CD4-positive, alpha-beta T cell treated with Interleukin-6 at 100 ng/mL for 8 hours (primary cell): ENCODE data around the gene OR8U1.
"Not testable (repeated sequence)": the region's sequence is repeated elsewhere in the genome, so short reads cannot be mapped to it uniquely, and the experiment has no call there.

ENCODE experiments used
- DNase-seq: peaks from one replicate; pipeline ENCODE4 v3.0.0-alpha.2; 2020; ENCODE audit warnings: mixed read lengths, low spot score

Gene OR8U1

GRCh38 chr11:56375324-56375723 is at the start of gene OR8U1:
Gene OR8U1 (plus strand): TSS chr11:56375624. CDS start chr11:56375624, 0 bp downstream.
- DNase-seq: no peak

GRCh38 chr11:56331861-56332491 is 43.4 kb upstream of the OR8U1 start:
- no peak for DNase-seq

- DNase-seq: no peak
These were observed 42.3 kb upstream of the OR8U1 start for GRCh38 chr11:56333156-56333555.

GRCh38 chr11:56340289-56340688 is 35.1 kb upstream of the OR8U1 start:
- DNase-seq: no peak

- DNase-seq: no peak
These were observed 29.7 kb upstream of the OR8U1 start, which contains the start of gene OR8K1 for GRCh38 chr11:56345739-56346138. Gene OR8K1 (plus strand): TSS chr11:56346039. CDS start chr11:56346039, 0 bp downstream.

GRCh38 chr11:56353991-56354390 is 21.4 kb upstream of the OR8U1 start, which contains the start of gene OR8J1:
Gene OR8J1 (plus strand): TSS chr11:56354291. CDS start chr11:56360247, 5,956 bp downstream.
- no peak for DNase-seq

- DNase-seq: no peak
These were observed 4.7 kb downstream of the OR8U1 start for GRCh38 chr11:56380120-56380519.

GRCh38 chr11:56394381-56394780 is 19.0 kb downstream of the OR8U1 start:
- no peak for DNase-seq

GRCh38 chr11:56396047-56396446 is 20.6 kb downstream of the OR8U1 start:
- DNase-seq: no peak

GRCh38 chr11:56401858-56402461 is 26.5 kb downstream of the OR8U1 start:
- DNase-seq: not testable (repeated sequence)

- no peak for DNase-seq
These were observed 29.0 kb downstream of the OR8U1 start for GRCh38 chr11:56404393-56404792.

GRCh38 chr11:56410801-56411200 is 35.4 kb downstream of the OR8U1 start:
- DNase-seq: no peak

- no peak for DNase-seq
These were observed 37.0 kb downstream of the OR8U1 start, which contains the start of gene OR5AL1 for GRCh38 chr11:56412396-56412795. Gene OR5AL1 (plus strand): TSS chr11:56412696.
